AG04450 (cell line): Measurements from ENCODE around the gene SPATA20. TPM values are rescaled to one million over a fixed set of nuclear protein-coding genes. Genes with fewer than 3 reads are reported as not detected.
A peak's percentile ranks its signal among the peaks of the same experiment; 100 is the strongest.

Source experiments
- CTCF ChIA-PET: fragments of 300-600, 350-600 bp; formaldehyde crosslinking; extraction: SDS; loops from one replicate; lab custom pipeline; 2022; ENCODE audit warnings: antibody characterized with exemption, inconsistent platforms; lab: Charles Lee
- POLR2A ChIA-PET: fragments of 350-600 bp; formaldehyde crosslinking; extraction: SDS; loops from one replicate; lab custom pipeline; 2021; ENCODE audit warnings: antibody characterized with exemption, inconsistent platforms; lab: Yijun Ruan, JAX
- DNase-seq: peaks from one replicate; pipeline ENCODE4 v3.0.0-alpha.2; 2011; ENCODE audit warnings: low read depth, low spot score
- H3K27ac ChIP-seq: one replicate; pipeline ENCODE4 v1.5.1; 2012; ENCODE audit warnings: low read depth, low read length, control low read depth
- H3K27me3 ChIP-seq: one replicate; pipeline ENCODE4 v1.6.0; 2012; ENCODE audit warnings: low read length; ENCODE audit not compliant: control insufficient read depth, insufficient read depth
- H3K4me3 ChIP-seq: 2 replicates; pipeline ENCODE4 v1.5.1; 2011; ENCODE audit warnings: mild to moderate bottlenecking, low read depth, low read length, control low read depth
- H3K9me3 ChIP-seq: 2 replicates; pipeline ENCODE4 v1.5.1; 2012; ENCODE audit warnings: low read length; ENCODE audit not compliant: control insufficient read depth, insufficient read depth
- CTCF ChIP-seq: IDR thresholded peaks from 2 replicates; pipeline ENCODE4 v1.5.1; 2011; ENCODE audit warnings: low read depth, low read length, control low read depth, inconsistent platforms
- polyA plus RNA-seq: library from polyadenylated mRNA; depleted of rRNA; stranded (reverse); fragments of >200 nt; gene quantifications from 2 replicates; pipeline ENCODE4 v1.2.3, GENCODE V29; 2011

Gene SPATA20
- polyA plus RNA-seq, 1 experiment: 17.1 TPM

DNA sequence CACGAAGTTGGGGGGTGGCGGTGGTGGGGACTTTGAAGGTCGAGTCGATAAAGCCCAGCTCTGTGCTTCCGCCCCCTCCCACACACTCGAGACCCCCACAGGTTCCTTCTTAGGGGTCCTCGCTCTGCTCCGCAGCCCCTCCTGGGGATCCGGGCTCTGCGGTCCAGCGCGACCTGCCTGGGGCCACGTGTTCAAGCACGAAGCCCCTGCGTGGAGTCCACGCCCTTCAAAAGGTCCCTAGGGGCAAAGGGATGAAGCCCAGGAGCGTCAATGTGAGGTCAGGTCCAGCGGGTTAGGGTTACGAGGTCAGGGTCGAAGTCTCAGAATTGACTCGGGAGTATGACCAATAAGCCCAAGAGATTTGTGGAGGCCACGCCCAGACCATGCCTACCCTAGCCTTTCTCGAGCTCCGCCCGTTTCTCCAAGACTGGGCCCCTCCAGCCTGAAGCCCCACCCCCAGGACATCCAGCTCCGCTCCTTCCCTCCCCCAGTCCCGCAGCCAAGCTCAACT lies 12.8 kb downstream of the SPATA20 start:
- peak overlapping the region; percentile 47 for H3K4me3 ChIP-seq
- no peak for TF ChIP-seq CTCF
- DNase-seq: no peak
- POLR2A ChIA-PET: interaction anchor here (0.9 to 1.0 kb wide), 2 partner anchors 9 to 79 kb away, joined by 3 to 6 read pairs; no protein-coding TSS in a partner anchor
- H3K9me3 ChIP-seq: no peaks in the 10 kb centered on the region; the same call in 1 of the 2 replicates
- no peak overlapping the region for H3K27ac ChIP-seq
- peaks cover 62% of the 10 kb centered on the region for H3K27me3 ChIP-seq
- CTCF ChIA-PET: interaction anchor here (0.8 to 1.9 kb wide), 2 partner anchors 9 to 135 kb away, joined by 4 to 19 read pairs; no protein-coding TSS in a partner anchor

DNA sequence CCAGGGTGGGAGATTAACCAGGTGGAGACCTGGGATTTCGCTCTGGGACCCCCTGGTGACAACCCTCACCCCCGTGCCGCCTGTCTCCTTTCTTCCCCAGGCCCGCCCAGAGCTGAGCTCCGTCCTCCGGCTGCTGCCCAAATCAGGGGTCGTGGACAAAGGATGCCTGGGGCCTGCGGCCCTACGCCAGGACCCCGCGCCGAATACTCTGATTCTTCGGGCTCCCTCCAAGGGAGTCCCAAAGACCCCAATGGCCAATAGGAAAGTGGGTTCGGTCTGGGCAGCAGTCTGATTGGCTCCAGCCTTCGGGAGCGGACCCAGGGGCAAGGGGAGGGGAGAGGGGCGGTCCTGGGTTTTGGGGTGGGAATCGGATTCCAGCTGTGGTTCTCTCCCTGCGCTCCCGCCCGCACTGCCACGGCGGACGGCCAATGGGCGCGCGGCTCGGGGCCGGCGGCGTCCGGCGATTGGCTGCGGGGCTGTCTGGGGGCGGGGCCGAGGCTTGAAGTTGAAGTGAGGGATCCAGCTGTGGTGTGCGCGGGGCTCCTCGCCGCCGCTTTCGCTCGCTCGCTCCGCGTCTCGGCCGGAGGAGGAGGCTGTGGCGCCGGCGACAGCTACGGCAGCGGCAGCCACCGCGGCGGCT lies 13.3 kb downstream of the SPATA20 start, which contains the start of gene CACNA1G:
Gene CACNA1G (plus strand): TSS at position 531 of the 640 bp plus-strand sequence. CDS start 745 bp downstream, outside the sequence.
- CTCF ChIA-PET: interaction anchor here (0.8 to 1.9 kb wide), 3 partner anchors 10 to 165 kb away, joined by 4 to 19 read pairs (median 4); no protein-coding TSS in a partner anchor
- Histone ChIP-seq H3K4me3 (peak within 1 kb of the TSS; percentile 47), H3K9me3 (no peaks in the 10 kb centered on the region; the same call in 1 of the 2 replicates), H3K27me3 (peaks cover 64% of the 10 kb centered on the region), H3K27ac (no peak within 1 kb of the TSS)
- POLR2A ChIA-PET: interaction anchor here (0.6 to 1.0 kb wide), 3 partner anchors 10 to 134 kb away, joined by 3 to 6 read pairs (median 3); no protein-coding TSS in a partner anchor
- DNase-seq: peak; percentile 26
- TF ChIP-seq CTCF: no peak

- no peak for DNase-seq
- POLR2A ChIA-PET: interaction anchor here (0.6 to 1.0 kb wide), 2 partner anchors 78 to 133 kb away, joined by 3 read pairs; no protein-coding TSS in a partner anchor
- Histone ChIP-seq H3K4me3 (peak overlapping the region; percentile 46), H3K9me3 (no peaks in the 10 kb centered on the region; the same call in 1 of the 2 replicates), H3K27me3 (peaks cover 71% of the 10 kb centered on the region), H3K27ac (no peak overlapping the region)
- CTCF ChIA-PET: interaction anchor here (1.5 to 2.5 kb wide), 2 partner anchors 10 to 165 kb away, joined by 4 to 13 read pairs; no protein-coding TSS in a partner anchor
- no peak for TF ChIP-seq CTCF
Measured at GRCh38 chr17:50560931-50561745, 14.2 kb downstream of the SPATA20 start.

DNA sequence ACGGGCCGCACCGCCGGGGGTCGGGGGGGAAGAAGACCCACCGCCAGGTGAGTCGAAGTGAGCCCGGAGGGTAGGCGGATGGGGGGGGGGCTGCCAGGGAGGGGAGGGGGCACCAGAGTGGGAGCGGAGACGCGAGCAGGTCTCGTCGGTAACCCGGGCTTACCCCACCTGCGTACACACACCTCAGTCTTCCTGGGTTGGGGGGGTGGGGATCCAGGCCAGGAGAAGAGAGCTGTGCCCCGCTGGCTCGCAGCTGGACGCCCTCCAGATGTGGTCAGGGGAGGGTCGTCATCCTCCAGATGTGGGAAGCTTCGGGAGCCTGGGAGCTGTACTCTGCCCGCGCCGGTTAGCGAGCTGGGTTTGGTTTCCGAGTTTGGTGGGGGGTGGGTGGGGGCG lies 14.8 kb downstream of the SPATA20 start:
- no peak for TF ChIP-seq CTCF
- peaks cover 76% of the 10 kb centered on the region for H3K27me3 ChIP-seq
- H3K4me3 ChIP-seq: no peak overlapping the region
- H3K27ac ChIP-seq: no peak overlapping the region
- DNase-seq: no peak
- H3K9me3 ChIP-seq: no peaks in the 10 kb centered on the region; the same call in 1 of the 2 replicates
- CTCF ChIA-PET: interaction anchor here (1.5 to 2.5 kb wide), 2 partner anchors 11 to 164 kb away, joined by 4 to 13 read pairs; no protein-coding TSS in a partner anchor
- POLR2A ChIA-PET: no interaction called here
